ENCODE results near the gene ZNF12.

DNA sequence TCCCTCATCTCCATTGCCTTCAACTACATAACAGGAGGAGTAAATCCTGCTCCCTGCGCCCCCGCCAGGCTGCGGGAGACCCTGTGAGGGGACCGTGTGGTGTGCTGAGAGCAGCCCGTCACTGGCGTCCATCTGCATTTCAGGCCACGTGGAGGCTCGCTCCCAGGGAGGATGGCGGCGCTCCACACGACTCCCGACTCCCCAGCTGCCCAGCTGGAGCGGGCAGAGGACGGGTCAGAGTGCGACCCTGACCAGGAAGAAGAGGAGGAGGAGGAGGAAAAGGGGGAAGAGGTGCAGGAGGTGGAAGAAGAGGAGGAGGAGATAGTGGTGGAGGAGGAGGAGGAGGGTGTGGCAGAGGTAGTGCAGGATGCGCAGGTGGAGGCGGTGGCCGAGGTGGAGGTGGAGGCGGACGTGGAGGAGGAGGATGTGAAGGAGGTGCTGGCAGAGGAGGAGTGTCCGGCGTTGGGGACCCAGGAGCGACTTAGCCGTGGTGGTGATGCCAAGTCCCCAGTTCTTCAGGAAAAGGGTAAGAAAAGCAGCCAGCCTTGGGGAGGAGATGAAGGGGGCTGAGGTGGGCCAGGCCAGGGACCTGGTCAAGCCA lies 64.4 kb downstream of the ZNF12 start:
- TF ChIP-seq SP1 (IDR thresholded peaks at IDR 0.05) (no peak), ZNF384 (IDR thresholded peaks at IDR 0.05) (no peak), TARDBP (IDR thresholded peaks at IDR 0.05) (no peak), HDGF (IDR thresholded peaks at IDR 0.05; ENCODE audit: borderline replicate concordance) (no peak), FOXA1 (IDR thresholded peaks at IDR 0.05) (no peak)
